ENCODE results near the gene TRIM71. TPM values are rescaled to one million over a fixed set of nuclear protein-coding genes. Genes with fewer than 3 reads are reported as not detected.

The TRIM71 gene
- total RNA-seq, 1 donor from 2014 or later = 3.6 TPM

DNA sequence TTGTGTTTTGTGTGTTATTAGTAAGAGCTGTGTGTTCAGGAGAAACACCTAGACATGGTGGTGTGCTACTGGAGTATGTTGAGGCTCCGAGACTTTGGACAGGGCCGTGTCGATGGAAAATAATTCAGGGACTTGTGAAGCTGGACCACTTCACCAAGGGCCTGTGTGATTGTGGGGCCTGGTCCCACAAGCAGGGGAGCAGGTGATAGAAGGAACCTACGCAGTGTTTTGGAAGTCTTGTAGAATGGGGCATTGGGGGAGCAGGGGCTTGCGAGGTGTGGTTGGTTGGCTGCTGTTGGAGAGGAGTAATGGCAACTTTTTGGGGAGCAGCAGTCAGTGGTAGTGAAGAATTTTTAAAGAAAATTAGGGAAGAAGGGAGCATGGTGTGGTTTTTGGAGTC is 48.7 kb downstream of the TRIM71 start:
- DNase-seq (ENCODE audit: low read depth) = no peak
- no peak overlapping the region for H3K4me3 ChIP-seq (ENCODE audit: low read depth, low read length)
- TF ChIP-seq, protein P1, sequence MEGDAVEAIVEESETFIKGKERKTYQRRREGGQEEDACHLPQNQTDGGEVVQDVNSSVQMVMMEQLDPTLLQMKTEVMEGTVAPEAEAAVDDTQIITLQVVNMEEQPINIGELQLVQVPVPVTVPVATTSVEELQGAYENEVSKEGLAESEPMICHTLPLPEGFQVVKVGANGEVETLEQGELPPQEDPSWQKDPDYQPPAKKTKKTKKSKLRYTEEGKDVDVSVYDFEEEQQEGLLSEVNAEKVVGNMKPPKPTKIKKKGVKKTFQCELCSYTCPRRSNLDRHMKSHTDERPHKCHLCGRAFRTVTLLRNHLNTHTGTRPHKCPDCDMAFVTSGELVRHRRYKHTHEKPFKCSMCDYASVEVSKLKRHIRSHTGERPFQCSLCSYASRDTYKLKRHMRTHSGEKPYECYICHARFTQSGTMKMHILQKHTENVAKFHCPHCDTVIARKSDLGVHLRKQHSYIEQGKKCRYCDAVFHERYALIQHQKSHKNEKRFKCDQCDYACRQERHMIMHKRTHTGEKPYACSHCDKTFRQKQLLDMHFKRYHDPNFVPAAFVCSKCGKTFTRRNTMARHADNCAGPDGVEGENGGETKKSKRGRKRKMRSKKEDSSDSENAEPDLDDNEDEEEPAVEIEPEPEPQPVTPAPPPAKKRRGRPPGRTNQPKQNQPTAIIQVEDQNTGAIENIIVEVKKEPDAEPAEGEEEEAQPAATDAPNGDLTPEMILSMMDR (conservative IDR thresholded peaks at IDR 0.05; ENCODE audit: low read depth, low read length) = no peak

DNA sequence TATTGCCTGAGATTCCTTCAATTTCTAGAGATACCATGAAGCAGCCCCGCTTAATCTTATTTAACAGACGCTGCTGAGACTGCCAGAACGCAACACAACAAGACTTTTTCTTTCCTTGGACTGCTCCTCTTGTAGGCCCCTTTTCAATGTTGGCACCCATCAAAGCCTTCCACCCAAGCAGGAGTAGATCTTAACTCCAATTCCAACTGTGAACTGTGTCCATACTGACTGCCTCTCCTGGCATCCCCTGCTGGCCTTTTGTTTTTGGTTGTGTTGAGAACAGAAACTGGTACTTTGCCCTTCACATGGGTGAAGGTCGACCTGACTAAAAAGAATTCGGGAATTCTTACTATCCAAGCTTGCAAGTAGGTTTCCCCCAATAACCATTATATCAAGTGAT is 50.2 kb downstream of the TRIM71 start:
- H3K4me3 ChIP-seq (ENCODE audit: low read depth, low read length) = no peak overlapping the region
- no peak for DNase-seq (ENCODE audit: low read depth)
- TF ChIP-seq, protein P1 (conservative IDR thresholded peaks at IDR 0.05; ENCODE audit: low read depth, low read length) = no peak

DNA sequence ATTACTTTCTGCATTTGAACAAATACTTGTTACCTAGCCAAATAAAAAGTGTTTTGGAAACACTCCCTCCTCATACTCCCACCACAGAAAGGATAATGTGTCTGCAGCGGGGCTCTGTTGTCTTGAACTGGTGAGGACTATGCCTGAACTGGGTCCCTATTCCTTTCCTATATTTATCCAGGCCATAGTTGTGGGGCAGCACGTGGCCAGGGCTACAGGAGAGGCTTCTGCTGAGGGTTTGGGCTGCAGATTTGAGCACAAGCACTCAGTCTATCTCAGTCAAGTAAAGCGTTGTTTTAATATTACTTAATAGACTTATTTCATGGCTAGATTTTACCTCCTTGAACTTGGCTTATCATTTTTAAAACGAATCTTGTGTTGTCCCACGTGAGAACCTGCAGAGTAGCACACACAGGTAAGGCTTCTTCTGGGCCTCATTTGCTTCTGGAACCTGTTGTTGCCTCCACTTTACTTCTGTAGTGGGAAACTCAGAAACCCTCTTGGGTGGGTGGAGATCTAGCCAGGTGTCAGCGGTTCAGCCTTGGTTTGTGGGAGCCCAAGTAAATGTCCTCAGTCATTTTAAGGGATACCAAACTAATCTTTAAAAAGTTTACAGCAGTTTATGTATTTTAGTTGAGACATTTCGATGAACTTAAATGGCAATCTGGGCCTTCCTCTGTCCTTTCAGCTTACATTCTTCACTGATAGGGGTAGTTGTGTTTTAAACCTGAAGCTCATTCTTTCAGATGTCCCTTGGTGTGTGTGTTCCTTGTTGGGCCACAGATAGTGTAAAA is 51.1 kb downstream of the TRIM71 start:
- H3K4me3 ChIP-seq (ENCODE audit: low read depth, low read length) = no peak overlapping the region
- TF ChIP-seq, protein P1 (conservative IDR thresholded peaks at IDR 0.05; ENCODE audit: low read depth, low read length) = no peak
- DNase-seq (ENCODE audit: low read depth) = no peak

DNA sequence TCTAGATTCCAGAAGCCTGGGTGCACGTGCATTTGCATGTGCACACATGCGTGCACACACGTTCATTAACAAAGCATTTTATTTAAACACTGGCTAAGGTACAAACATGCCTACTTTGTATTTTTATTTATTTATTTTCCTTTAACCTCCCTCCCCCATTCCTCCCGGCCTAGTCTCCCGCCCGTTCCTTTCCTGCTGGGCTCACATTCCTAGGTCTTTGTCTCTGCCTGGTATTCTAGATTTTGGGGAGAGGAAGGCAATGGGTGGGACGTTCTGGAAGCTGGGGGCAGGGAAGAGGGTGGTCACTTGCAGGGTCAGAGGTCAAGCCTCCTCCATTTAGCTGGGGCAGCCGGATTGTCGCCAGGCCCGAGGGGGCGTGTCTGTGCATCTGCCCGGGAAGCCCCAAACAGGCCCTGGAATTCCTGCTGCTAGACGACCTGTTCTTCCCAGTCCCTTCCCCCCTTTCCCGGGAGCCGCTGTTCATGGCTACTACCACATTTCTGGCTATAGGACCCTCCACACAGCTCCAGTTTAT is 51.8 kb downstream of the TRIM71 start:
- H3K4me3 ChIP-seq (ENCODE audit: low read depth, low read length) = no peak overlapping the region
- no peak for DNase-seq (ENCODE audit: low read depth)
- TF ChIP-seq, protein P1 (conservative IDR thresholded peaks at IDR 0.05; ENCODE audit: low read depth, low read length) = no peak

DNA sequence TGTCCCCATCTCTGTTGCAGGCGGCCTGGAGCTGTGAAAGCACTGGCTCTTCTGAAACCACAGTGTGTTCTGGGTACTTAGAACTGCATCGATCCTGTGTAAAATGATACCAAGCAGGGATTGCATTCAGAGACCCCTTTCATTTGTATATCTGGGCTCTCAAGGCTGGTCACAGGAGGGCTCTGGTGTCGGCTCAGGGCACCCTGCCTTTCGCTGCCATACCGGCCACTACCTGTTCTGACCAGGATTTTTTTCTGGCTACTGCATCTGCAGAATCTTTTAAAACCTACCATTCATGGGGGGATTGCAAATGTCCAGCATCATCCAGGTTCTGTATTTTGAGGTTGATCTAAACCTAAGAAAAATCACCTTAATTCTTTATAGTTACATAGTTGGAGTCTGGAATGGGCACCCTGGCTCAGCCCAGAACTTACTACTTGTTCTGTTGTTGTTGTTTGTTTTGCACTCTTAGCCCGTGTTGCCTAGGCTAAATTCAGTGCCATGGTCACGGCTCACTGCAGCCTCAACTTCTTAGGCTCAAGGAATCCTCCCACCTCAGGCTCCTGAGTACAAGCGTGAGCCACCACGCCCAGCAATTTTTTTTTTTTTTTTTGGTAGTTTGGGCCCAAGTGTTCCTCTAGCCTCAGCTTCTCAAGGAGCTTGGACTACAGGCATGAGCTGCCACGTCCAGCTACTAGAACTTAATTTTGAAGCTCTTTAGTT is 52.7 kb downstream of the TRIM71 start:
- DNase-seq (ENCODE audit: low read depth) = no peak
- no peak overlapping the region for H3K4me3 ChIP-seq (ENCODE audit: low read depth, low read length)
- TF ChIP-seq, protein P1 (conservative IDR thresholded peaks at IDR 0.05; ENCODE audit: low read depth, low read length) = no peak

DNA sequence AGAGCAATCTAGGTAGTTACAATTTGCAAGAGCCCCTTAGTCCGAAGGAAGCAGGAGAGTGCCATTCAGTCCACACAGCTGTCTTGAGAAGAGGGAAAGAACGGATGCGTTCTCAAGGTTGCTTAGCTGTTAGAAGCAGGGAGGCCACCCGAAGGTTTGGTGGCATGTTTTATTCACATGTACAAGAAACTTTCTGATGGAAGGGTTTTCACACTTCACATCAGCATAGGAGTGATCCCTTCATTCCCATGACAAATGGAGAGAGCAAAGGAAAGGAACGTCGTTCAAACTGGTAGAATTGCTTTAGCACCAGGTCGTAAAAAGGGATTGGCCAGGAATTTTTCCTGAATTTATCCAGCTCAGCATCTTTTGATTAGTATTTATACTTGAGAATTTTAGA is 53.5 kb downstream of the TRIM71 start:
- DNase-seq (ENCODE audit: low read depth) = no peak
- H3K4me3 ChIP-seq (ENCODE audit: low read depth, low read length) = no peak overlapping the region
- TF ChIP-seq, protein P1 (conservative IDR thresholded peaks at IDR 0.05; ENCODE audit: low read depth, low read length) = no peak
